K562 (cell line): Measurements from ENCODE around the gene CLDN24. TPM values are rescaled to one million over a fixed set of nuclear protein-coding genes. Genes with fewer than 3 reads are reported as not detected.

Source experiments
- ASH1L ChIP-seq: fragments of 450-650 bp; IDR thresholded peaks from 2 replicates; pipeline ENCODE4 v1.6.1; 2018; ENCODE audit warnings: borderline replicate concordance, mild to moderate bottlenecking, low read depth; ENCODE audit not compliant: partially characterized antibody
- ATF6 ChIP-seq: sonication (generic); formaldehyde crosslinking; IDR thresholded peaks from 2 replicates; pipeline ENCODE4 v1.4.0; 2020; ENCODE audit warnings: mild to moderate bottlenecking, missing genetic modification reagents
- CBFA2T2 ChIP-seq: fragments of 450-650 bp; conservative IDR thresholded peaks from 2 replicates; pipeline ENCODE4 v1.6.1; 2017; ENCODE audit warnings: mild to moderate bottlenecking
- CBX8 ChIP-seq: fragments of 200-600 bp; sonication (generic); IDR thresholded peaks from 2 replicates; pipeline ENCODE4 v1.6.1; 2012; ENCODE audit warnings: borderline replicate concordance, mixed run types, low read depth, mild to moderate bottlenecking, moderate library complexity, mixed read lengths, low read length, control low read depth, inconsistent platforms; ENCODE audit not compliant: poor library complexity, severe bottlenecking; ENCODE audit errors: extremely low read depth
- CEBPG ChIP-seq, 3 experiments: fragments of 200-800 bp in 1 of 3; sonication (Bioruptor generic) in 1 of 3; sonication (generic) in 1 of 3; formaldehyde crosslinking in 1 of 3; IDR thresholded peaks in 2 of 3; conservative IDR thresholded peaks in 1 of 3; 2 replicates each; pipeline versions ENCODE4 v1.6.1 to v1.8.0; 2016 to 2022; ENCODE audit warnings: missing compliant biosample characterization in 2 of 3, missing genetic modification characterization in 2 of 3, mild to moderate bottlenecking in 1 of 3, missing genetic modification reagents in 1 of 3
- EP400 ChIP-seq: fragments of 450-650 bp; IDR thresholded peaks from 2 replicates; pipeline ENCODE4 v1.6.1; 2017; ENCODE audit warnings: antibody characterized with exemption, mild to moderate bottlenecking, moderate library complexity
- GABPB2 ChIP-seq: fragments of 250-450 bp; sonication (Bioruptor Pico); conservative IDR thresholded peaks from 2 replicates; pipeline ENCODE4 v1.5.1; 2021; ENCODE audit warnings: mild to moderate bottlenecking
- KAT7 ChIP-seq: sonication (generic); formaldehyde crosslinking; IDR thresholded peaks from 2 replicates; pipeline ENCODE4 v1.8.0; 2022; ENCODE audit warnings: missing genetic modification reagents, mild to moderate bottlenecking, borderline replicate concordance
- KDM5B ChIP-seq: fragments of 200-600 bp; sonication (generic); IDR thresholded peaks from 2 replicates; pipeline ENCODE4 v1.6.1; 2012; ENCODE audit warnings: low read depth, mild to moderate bottlenecking, moderate library complexity, low read length, control low read depth, inconsistent platforms; ENCODE audit not compliant: insufficient replicate concordance
- LCOR ChIP-seq: sonication (generic); formaldehyde crosslinking; IDR thresholded peaks from 2 replicates; pipeline ENCODE4 v1.8.0; 2022; ENCODE audit warnings: mild to moderate bottlenecking, missing genetic modification reagents
- MBD1 ChIP-seq: fragments of 250-450 bp; sonication (Bioruptor Pico); IDR thresholded peaks from 2 replicates; pipeline ENCODE4 v1.8.0; 2022; ENCODE audit warnings: inconsistent platforms
- NEUROD1 ChIP-seq: fragments of 150-350 bp; IDR thresholded peaks from 2 replicates; pipeline ENCODE4 v1.6.1; 2014; ENCODE audit warnings: borderline replicate concordance, low read length, low read depth; ENCODE audit not compliant: partially characterized antibody
- NR3C1 ChIP-seq: sonication (generic); formaldehyde crosslinking; IDR thresholded peaks from 2 replicates; pipeline ENCODE4 v1.8.1; 2022; ENCODE audit warnings: missing genetic modification reagents
- PRMT5 ChIP-seq: sonication (generic); formaldehyde crosslinking; IDR thresholded peaks from 2 replicates; pipeline ENCODE4 v1.5.0; 2020; ENCODE audit warnings: missing genetic modification reagents
- RBBP5 ChIP-seq: fragments of 200-600 bp; sonication (generic); IDR thresholded peaks from 2 replicates; pipeline ENCODE4 v1.6.1; 2012; ENCODE audit warnings: borderline replicate concordance, mild to moderate bottlenecking, low read length, control low read depth, inconsistent platforms; ENCODE audit not compliant: insufficient read depth, poor library complexity, severe bottlenecking
- SPI1 ChIP-seq: IDR thresholded peaks from 2 replicates; pipeline ENCODE4 v1.6.1; 2011; ENCODE audit warnings: low read depth, low read length, control low read depth, borderline replicate concordance
- SREBF2 ChIP-seq: sonication (generic); formaldehyde crosslinking; IDR thresholded peaks from 2 replicates; pipeline ENCODE4 v1.4.0; 2020; ENCODE audit warnings: mild to moderate bottlenecking, missing genetic modification reagents
- TCF3 ChIP-seq: sonication (generic); formaldehyde crosslinking; IDR thresholded peaks from 2 replicates; pipeline ENCODE4 v1.4.0; 2020; ENCODE audit warnings: mild to moderate bottlenecking, missing genetic modification reagents
- USF1 ChIP-seq: sonication (generic); formaldehyde crosslinking; IDR thresholded peaks from 2 replicates; pipeline ENCODE4 v1.9.0; 2022; ENCODE audit warnings: mild to moderate bottlenecking, missing genetic modification reagents
- ZNF431 ChIP-seq: sonication (generic); formaldehyde crosslinking; IDR thresholded peaks from 2 replicates; pipeline ENCODE4 v1.8.0; 2022; ENCODE audit warnings: mild to moderate bottlenecking, missing genetic modification reagents
- ZNF79 ChIP-seq: fragments of 250-450 bp; sonication (Bioruptor Pico); IDR thresholded peaks from 2 replicates; pipeline ENCODE4 v1.4.0; 2020; ENCODE audit warnings: low read depth, mild to moderate bottlenecking, moderate library complexity
- polyA plus RNA-seq, 8 experiments: library from polyadenylated mRNA; depleted of rRNA in 4 of 8; stranded (reverse) in 5 of 8; unstranded in 3 of 8; fragments of >200 nt; fragmentation: Nextera tagmentation in 2 of 8; fragmentation: Illumina TruSeq in 1 of 8; extraction: Ambion mirVana in 2 of 8; extraction: Trizol in 1 of 8; gene quantifications; 2 replicates each; pipeline versions ENCODE4 v1.2.1 to v1.2.3, GENCODE V29; 2011 to 2014; ENCODE audit warnings: inconsistent platforms in 1 of 8, missing spikeins in 1 of 8
- total RNA-seq, 7 experiments: library from RNA; depleted of rRNA in 6 of 7; stranded (reverse); fragments of >200 nt in 6 of 7; fragmentation: Illumina TruSeq in 2 of 7; extraction: Trizol in 2 of 7; gene quantifications; 2 replicates each; pipeline versions ENCODE4 v1.2.1 to v1.2.3, GENCODE V29; 2011 to 2021; ENCODE audit warnings: low replicate concordance in 1 of 7

The CLDN24 gene
- total and polyA plus RNA-seq, 9 of the 15 experiments (the other 6 are each of a cell fraction or from before 2014, with no cell fraction given) = not detected

- TF ChIP-seq RBBP5 (no peak), ZNF79 (CRISPR knock-in tag) (peak; percentile 97), NEUROD1 (no peak), MBD1 (CRISPR knock-in tag) (peak; percentile 99), SREBF2 (CRISPR knock-in tag) (no peak), GABPB2 (CRISPR knock-in tag) (peak; percentile 99), USF1 (0 out of 2 replicates have a peak, but pooled peaks have one; percentile 12), ZNF431 (no peak), CBFA2T2 (no peak), ASH1L (no peak), CBX8 (no peak), TCF3 (CRISPR knock-in tag) (no peak), CEBPG (CRISPR knock-in tag; IDR thresholded peaks at IDR 0.05) (peak; percentile 62), CEBPG (tag; conservative IDR thresholded peaks at IDR 0.05 in 1 of 2, IDR thresholded peaks at IDR 0.05 in 1 of 2) (peak; percentile 73 to 85; a peak in 3 of 4 replicates), EP400 (peak; percentile 87), LCOR (CRISPR knock-in tag) (peak; percentile 90), ATF6 (CRISPR knock-in tag) (no peak), KDM5B (no peak), SPI1 (peak; percentile 41; the same call in 1 of the 2 replicates), NR3C1 (CRISPR knock-in tag) (no peak), PRMT5 (CRISPR knock-in tag) (no peak), KAT7 (CRISPR knock-in tag) (no peak)
These were observed 26.8 kb upstream of the CLDN24 start (continued) for GRCh38 chr4:183348706-183349659.
